WERI-Rb-1 (cell line): ENCODE measurements around the gene IL36RN.

Experiments used
- DNase-seq: peaks from one replicate; pipeline ENCODE4 v3.0.0-alpha.2; 2020
- H3K27ac ChIP-seq: fragments of 250-450 bp; sonication (Bioruptor Pico); 2 replicates; pipeline ENCODE4 v1.5.1; 2020; ENCODE audit warnings: mild to moderate bottlenecking, moderate library complexity
- H3K27me3 ChIP-seq: fragments of 250-450 bp; sonication (Bioruptor Pico); 2 replicates; pipeline ENCODE4 v1.5.1; 2021; ENCODE audit warnings: mild to moderate bottlenecking, low read depth, moderate library complexity; ENCODE audit not compliant: insufficient read depth, severe bottlenecking
- H3K36me3 ChIP-seq: fragments of 250-450 bp; sonication (Bioruptor Pico); 2 replicates; pipeline ENCODE4 v1.5.1; 2020; ENCODE audit warnings: mild to moderate bottlenecking, moderate library complexity
- H3K4me3 ChIP-seq: 2 replicates; pipeline ENCODE4 v1.5.1; 2011; ENCODE audit warnings: low read depth, mild to moderate bottlenecking, control low read depth, low read length
- H3K9me3 ChIP-seq: fragments of 250-450 bp; sonication (Bioruptor Pico); 2 replicates; pipeline ENCODE4 v1.5.1; 2021; ENCODE audit warnings: mild to moderate bottlenecking, moderate library complexity; ENCODE audit not compliant: severe bottlenecking
- CTCF ChIP-seq: IDR thresholded peaks from 2 replicates; pipeline ENCODE4 v1.5.1; 2011; ENCODE audit warnings: low read depth, mild to moderate bottlenecking, control low read depth, inconsistent platforms, low read length

IL36RN gene

GRCh38 chr2:113024764-113025163 lies 34.2 kb upstream of the IL36RN start:
- TF ChIP-seq CTCF: no peak
- no peak for DNase-seq
- Histone ChIP-seq H3K27me3 (no peaks in the 10 kb centered on the region), H3K36me3 (no peaks in the 10 kb centered on the region), H3K9me3 (no peaks in the 10 kb centered on the region), H3K4me3 (no peak overlapping the region), H3K27ac (no peak overlapping the region)

- H3K27ac ChIP-seq: no peak overlapping the region
- H3K36me3 ChIP-seq: no peaks in the 10 kb centered on the region
- no peak overlapping the region for H3K4me3 ChIP-seq
- H3K9me3 ChIP-seq: no peaks in the 10 kb centered on the region
- no peak for TF ChIP-seq CTCF
- no peaks in the 10 kb centered on the region for H3K27me3 ChIP-seq
- DNase-seq: no peak
Observed at GRCh38 chr2:113025737-113026136, 33.3 kb upstream of the IL36RN start.

- Histone ChIP-seq H3K36me3 (no peaks in the 10 kb centered on the region), H3K9me3 (no peaks in the 10 kb centered on the region), H3K4me3 (no peak overlapping the region), H3K27ac (no peak overlapping the region), H3K27me3 (no peaks in the 10 kb centered on the region)
- no peak for TF ChIP-seq CTCF
- no peak for DNase-seq
Observed at GRCh38 chr2:113027691-113028090, 31.3 kb upstream of the IL36RN start.

- no peaks in the 10 kb centered on the region for H3K36me3 ChIP-seq
- H3K27me3 ChIP-seq: no peaks in the 10 kb centered on the region
- no peak overlapping the region for H3K4me3 ChIP-seq
- TF ChIP-seq CTCF: no peak
- no peak overlapping the region for H3K27ac ChIP-seq
- no peaks in the 10 kb centered on the region for H3K9me3 ChIP-seq
- DNase-seq: no peak
Observed at GRCh38 chr2:113028112-113028511, 30.9 kb upstream of the IL36RN start.

GRCh38 chr2:113032737-113033136 lies 26.3 kb upstream of the IL36RN start:
- no peaks in the 10 kb centered on the region for H3K36me3 ChIP-seq
- DNase-seq: no peak
- no peaks in the 10 kb centered on the region for H3K9me3 ChIP-seq
- H3K4me3 ChIP-seq: no peak overlapping the region
- no peaks in the 10 kb centered on the region for H3K27me3 ChIP-seq
- TF ChIP-seq CTCF: no peak
- no peak overlapping the region for H3K27ac ChIP-seq

GRCh38 chr2:113034016-113034415 lies 25.0 kb upstream of the IL36RN start:
- Histone ChIP-seq H3K27ac (no peak overlapping the region), H3K4me3 (no peak overlapping the region), H3K36me3 (no peaks in the 10 kb centered on the region), H3K27me3 (no peaks in the 10 kb centered on the region), H3K9me3 (no peaks in the 10 kb centered on the region)
- TF ChIP-seq CTCF: no peak
- no peak for DNase-seq
